HG03060 (cell line): ENCODE data around the gene ANO3.

Source experiments
- ATAC-seq: cut with Tn5 transposase; IDR thresholded peaks from one replicate; pipeline ENCODE4 v1.9.1; 2021; ENCODE audit warnings: low read depth, moderate number of reproducible peaks; ENCODE audit not compliant: unreplicated experiment

Gene ANO3

DNA sequence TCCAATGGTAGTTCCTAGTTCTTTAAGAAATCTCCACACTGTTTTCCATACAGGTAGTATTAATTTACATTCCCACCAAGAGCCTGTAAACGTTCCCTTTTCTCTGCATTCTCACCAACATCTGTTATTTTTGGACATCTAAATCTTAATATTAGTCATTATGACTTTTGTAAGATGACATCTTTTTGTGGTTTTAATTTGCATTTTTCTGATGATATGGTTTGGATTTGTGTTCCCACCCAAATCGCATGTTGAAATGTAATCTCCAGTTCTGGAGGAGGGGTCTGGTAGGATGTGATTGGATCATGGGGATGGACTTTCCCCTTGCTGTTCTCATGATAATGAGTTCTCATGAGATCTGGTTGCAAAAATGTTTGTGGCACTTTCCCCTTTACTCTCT is 151.2 kb downstream of the ANO3 start:
- no peak for ATAC-seq

GRCh38 chr11:26490546-26490945 is 158.6 kb downstream of the ANO3 start:
- no peak for ATAC-seq

GRCh38 chr11:26493616-26494015 is 161.7 kb downstream of the ANO3 start:
- no peak for ATAC-seq

DNA sequence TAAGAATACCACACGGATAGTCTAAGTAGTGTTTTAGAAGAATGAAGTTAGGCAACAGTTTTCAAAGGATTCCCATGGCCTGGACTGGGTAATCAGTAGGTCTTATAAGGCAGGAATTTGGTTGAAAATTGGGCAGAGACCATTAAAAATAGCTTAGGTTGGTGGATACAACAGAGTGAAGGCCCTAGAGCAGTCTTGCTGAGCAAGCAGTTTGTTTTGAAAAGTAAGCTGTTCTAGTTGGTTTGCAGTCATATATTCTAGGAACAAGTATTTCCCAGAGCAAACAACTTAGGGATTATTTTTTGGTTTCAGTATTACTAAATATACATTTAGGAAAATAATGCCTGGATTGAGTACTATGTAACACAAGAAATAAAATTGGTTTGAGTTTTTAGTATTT is 175.3 kb downstream of the ANO3 start:
- ATAC-seq = no peak

DNA sequence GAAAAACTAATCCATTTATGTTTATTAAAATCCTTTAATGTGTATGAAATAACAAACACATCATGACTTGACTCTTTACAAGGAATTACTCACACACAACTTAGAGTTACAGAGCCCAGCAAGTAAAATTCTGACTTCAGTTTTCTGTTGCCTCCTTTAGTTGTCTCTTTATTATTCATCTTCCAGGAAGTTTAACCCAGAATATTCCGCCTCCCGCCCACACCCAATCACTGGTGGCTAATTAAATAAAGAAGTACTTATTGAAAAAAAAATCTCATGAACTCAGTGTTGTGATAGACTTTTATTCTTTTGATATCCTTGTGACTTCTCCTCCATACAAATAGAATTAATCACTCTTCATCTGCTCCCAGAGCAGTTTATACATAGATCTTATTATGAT is 178.2 kb downstream of the ANO3 start:
- no peak for ATAC-seq

DNA sequence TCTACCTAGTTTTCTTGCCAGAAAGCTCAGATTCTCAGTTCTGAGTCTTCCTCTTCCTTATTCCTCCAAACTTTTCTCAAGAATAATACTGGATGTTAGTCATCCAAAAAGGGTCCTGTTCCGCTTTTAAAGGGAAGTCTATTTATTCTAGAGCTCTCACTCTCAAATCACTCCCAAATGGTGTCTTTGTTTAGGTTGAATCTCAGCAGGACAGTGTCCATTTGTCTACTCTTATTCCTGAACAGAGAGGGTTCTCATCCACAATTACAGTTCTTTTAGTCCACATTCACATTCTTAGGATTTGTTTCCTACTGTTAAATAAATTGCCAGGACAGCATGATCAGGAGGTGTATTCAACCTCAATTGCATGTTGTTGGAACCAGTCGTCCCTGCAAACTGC is 178.8 kb downstream of the ANO3 start:
- no peak for ATAC-seq

DNA sequence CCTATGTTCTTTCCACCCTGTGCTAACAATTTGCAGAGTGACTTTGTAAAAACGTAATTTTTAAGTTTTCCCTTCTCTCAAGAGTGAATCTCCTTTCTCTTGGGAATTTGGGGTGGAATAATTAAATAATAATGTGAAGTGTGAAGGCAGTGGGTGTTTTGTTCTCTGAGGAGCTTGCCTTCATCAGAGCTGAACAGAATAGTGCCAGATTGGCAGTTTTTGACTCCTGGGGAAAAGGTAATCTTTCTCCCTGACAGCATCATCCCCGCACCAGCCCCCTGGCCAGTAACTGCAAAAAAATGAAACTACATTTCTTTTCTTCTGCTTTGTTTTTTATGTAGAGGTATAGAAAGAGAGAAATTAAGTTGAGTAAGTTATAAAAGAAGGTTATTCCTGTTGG is 180.3 kb downstream of the ANO3 start:
- no peak for ATAC-seq

DNA sequence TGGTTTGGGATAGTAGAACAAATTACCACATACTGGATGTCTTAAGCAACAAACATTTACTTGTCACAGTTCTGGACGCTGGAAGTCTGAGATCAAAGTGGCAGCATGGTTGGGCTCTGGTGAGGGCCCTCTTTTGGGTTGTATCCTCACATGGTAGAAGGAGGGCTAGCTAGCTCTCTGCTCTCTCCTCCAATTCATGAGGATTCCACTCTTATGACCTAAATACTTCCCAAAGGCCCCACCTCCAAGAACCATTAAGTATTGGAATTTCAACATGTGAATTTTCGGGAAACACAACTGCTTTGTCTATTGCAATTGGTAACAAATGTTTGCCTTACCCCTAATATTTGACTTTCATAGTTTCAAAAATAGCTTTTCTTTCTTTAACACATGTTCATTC is 187.5 kb downstream of the ANO3 start:
- no peak for ATAC-seq

GRCh38 chr11:26522912-26523610 is 191.1 kb downstream of the ANO3 start:
- ATAC-seq = no peak

GRCh38 chr11:26527685-26528084 is 195.8 kb downstream of the ANO3 start:
- no peak for ATAC-seq

DNA sequence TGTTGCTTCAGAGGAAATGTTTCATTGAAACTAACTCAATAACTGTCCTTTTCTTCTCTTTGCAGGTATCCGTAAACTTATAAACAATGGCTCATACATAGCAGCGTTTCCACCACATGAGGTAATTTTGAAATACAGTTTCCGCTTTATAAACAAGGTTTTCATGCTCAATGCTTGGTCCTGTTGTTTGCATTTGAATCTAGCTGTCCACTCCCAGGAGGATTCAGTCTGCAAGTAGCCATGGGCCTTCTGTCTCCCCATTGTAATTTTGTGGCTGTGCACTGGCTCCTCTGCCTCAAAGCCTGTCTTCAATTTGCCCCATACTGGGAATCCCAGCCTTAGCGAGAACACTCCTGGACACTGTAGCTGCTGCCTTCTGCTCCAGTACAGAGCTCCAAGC is 205.4 kb downstream of the ANO3 start:
- no peak for ATAC-seq

- no peak for ATAC-seq
Observed at GRCh38 chr11:26539517-26539916, 207.6 kb downstream of the ANO3 start.

GRCh38 chr11:26541870-26542269 is 209.9 kb downstream of the ANO3 start:
- no peak for ATAC-seq

DNA sequence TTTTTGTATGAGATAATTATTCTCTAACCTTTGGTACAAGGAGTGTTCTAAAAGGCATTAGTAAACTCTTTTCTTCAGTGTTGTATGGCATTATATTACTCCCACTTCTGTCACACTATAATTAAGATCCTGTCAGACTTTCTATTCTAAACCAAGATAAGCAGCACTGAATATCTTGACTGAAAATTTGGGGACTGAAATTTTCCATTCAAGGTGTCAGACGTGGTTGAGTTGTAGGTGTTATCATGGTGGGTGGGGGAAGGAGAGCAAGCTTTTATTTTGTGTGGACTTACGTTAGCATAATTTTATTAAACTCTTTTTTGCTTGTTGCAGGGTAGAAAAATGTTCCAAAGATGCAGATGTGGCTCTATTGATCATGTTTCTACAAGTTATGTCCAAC is 217.2 kb downstream of the ANO3 start:
- no peak for ATAC-seq

GRCh38 chr11:26550022-26550421 is 218.1 kb downstream of the ANO3 start:
- ATAC-seq = no peak

DNA sequence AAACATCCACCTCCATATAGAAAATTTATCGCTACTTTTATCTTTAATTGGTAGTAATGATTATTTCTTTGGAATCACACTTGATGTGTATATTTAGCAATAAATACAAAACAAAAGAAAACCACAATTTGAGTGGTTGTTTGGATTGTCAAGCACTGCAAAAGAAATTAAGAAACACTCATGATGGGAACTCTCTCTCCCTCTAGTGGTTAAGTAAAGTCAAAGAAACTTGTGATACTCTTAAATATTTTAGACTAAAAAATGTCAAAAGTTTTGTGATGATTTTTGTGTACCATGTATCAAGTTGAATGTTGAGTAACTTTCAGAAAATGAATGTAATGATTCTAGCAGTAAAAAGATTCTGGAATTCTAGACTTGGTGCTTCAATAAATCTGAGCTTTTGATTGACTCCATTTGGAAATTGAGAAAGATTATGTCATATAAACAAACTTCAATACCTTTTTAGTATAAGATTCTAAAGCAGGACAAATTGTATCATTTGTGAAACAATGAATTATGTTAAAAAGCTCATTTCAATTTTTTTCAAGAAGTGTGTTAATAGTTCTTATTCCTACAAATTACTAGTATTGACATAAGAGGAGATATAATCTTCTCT is 219.4 kb downstream of the ANO3 start:
- ATAC-seq = no peak

GRCh38 chr11:26553182-26553581 is 221.3 kb downstream of the ANO3 start:
- no peak for ATAC-seq

GRCh38 chr11:26554455-26554854 is 222.5 kb downstream of the ANO3 start:
- no peak for ATAC-seq

DNA sequence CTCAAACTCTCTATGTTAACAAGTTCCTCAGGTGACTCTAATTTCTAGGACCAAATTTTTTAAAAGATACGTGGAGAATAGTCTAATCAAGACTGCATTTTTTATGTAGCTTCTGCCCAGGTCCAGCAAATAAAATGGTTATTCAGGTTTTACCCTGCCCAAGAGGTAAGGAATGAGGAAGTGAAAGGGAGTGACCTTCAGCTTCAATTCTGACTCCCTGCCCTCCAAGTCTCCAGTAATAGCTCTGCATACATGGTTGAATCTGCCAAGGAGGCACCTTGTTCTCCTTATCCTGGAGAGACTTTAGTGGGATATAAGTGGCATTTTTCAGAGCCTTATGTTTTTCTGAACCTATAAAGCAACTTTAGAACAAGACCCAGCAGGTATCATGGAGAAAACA is 224.7 kb downstream of the ANO3 start:
- no peak for ATAC-seq

- no peak for ATAC-seq
Observed at GRCh38 chr11:26557666-26558065, 225.7 kb downstream of the ANO3 start.

- ATAC-seq = no peak
Observed at GRCh38 chr11:26558190-26558589, 226.3 kb downstream of the ANO3 start.

- no peak for ATAC-seq
Observed at GRCh38 chr11:26569646-26570045, 237.7 kb downstream of the ANO3 start.
